Caco-2 (cell line): Measurements from ENCODE around the gene MRPS23. TPM values are rescaled to one million over a fixed set of nuclear protein-coding genes. Genes with fewer than 3 reads are reported as not detected.

Source experiments
- Bru-seq: library from RNA; stranded (reverse); fragments of 400-500 nt; gene quantifications from one replicate; lab custom pipeline; 2021; lab: Mats Ljungman, UMichigan
- BruChase-seq, 2 experiments: library from RNA; stranded (reverse); fragments of 400-500 nt; gene quantifications; one replicate each; lab custom pipeline; 2021; lab: Mats Ljungman, UMichigan
- BruUV-seq: library from RNA; stranded (reverse); fragments of 400-500 nt; replicated peaks from 2 replicates; lab custom pipeline; 2021; lab: Mats Ljungman, UMichigan
- CTCF ChIA-PET: fragments of 300-600 bp; sonication (Branson Sonifier 250); formaldehyde crosslinking; loops from one replicate; lab custom pipeline; 2022; ENCODE audit warnings: antibody characterized with exemption; lab: Charles Lee
- POLR2A ChIA-PET: fragments of 300-600 bp; sonication (Branson Sonifier 250); formaldehyde crosslinking; loops from one replicate; lab custom pipeline; 2022; ENCODE audit warnings: antibody characterized with exemption; lab: Charles Lee
- DNase-seq, 2 experiments: peaks; one replicate each; pipeline versions ENCODE4 v3.0.0 to v3.0.0-alpha.2; 2020 to 2022
- H3K27me3 ChIP-seq: replicated peaks from 2 replicates; pipeline ENCODE4 v1.6.0; 2011; ENCODE audit warnings: low read length; ENCODE audit not compliant: control insufficient read depth, insufficient read depth
- H3K36me3 ChIP-seq: 2 replicates; pipeline ENCODE4 v1.5.1; 2011; ENCODE audit warnings: low read length; ENCODE audit not compliant: control insufficient read depth, insufficient read depth
- H3K4me1 ChIP-seq: fragments of 250-450 bp; sonication (Bioruptor Pico); 2 replicates; pipeline ENCODE4 v1.5.1; 2020; ENCODE audit warnings: mild to moderate bottlenecking
- H3K4me3 ChIP-seq: 2 replicates; pipeline ENCODE4 v1.5.1; 2011; ENCODE audit warnings: low read depth, mild to moderate bottlenecking, control low read depth, low read length
- H3K9me3 ChIP-seq: fragments of 250-450 bp; sonication (Bioruptor Pico); 2 replicates; pipeline ENCODE4 v1.5.1; 2020; ENCODE audit warnings: mild to moderate bottlenecking, moderate library complexity
- H3K27ac Mint-ChIP-seq: one replicate; pipeline ENCODE4 v1.8.0; 2022; ENCODE audit warnings: mixed read lengths; ENCODE audit not compliant: unreplicated experiment
- H3K27me3 Mint-ChIP-seq: one replicate; pipeline ENCODE4 v1.8.0; 2022; ENCODE audit warnings: mixed read lengths; ENCODE audit not compliant: insufficient read depth, unreplicated experiment
- H3K36me3 Mint-ChIP-seq: one replicate; pipeline ENCODE4 v1.8.0; 2022; ENCODE audit warnings: mild to moderate bottlenecking, mixed read lengths; ENCODE audit not compliant: insufficient read depth, unreplicated experiment
- H3K4me1 Mint-ChIP-seq: one replicate; pipeline ENCODE4 v1.8.0; 2022; ENCODE audit warnings: low read depth, mixed read lengths; ENCODE audit not compliant: unreplicated experiment
- H3K4me3 Mint-ChIP-seq: one replicate; pipeline ENCODE4 v1.8.0; 2022; ENCODE audit warnings: mild to moderate bottlenecking, moderate library complexity, mixed read lengths; ENCODE audit not compliant: unreplicated experiment
- H3K9me3 Mint-ChIP-seq: one replicate; pipeline ENCODE4 v1.8.0; 2022; ENCODE audit warnings: mixed read lengths; ENCODE audit not compliant: unreplicated experiment
- CTCF ChIP-seq, 2 experiments: fragments of 200-600 bp in 1 of 2; IDR thresholded peaks; 1 replicate in 1 of 2; 2 replicates in 1 of 2; pipeline versions ENCODE4 v1.5.1 to v1.8.0; 2011 to 2022; ENCODE audit warnings: antibody characterized with exemption in 1 of 2, control low read depth in 1 of 2, inconsistent platforms in 1 of 2, low read depth in 1 of 2, low read length in 1 of 2, mild to moderate bottlenecking in 1 of 2, moderate library complexity in 1 of 2; ENCODE audit not compliant: insufficient read depth in 1 of 2, severe bottlenecking in 1 of 2, unreplicated experiment in 1 of 2
- intact Hi-C: fragments of 100-400 bp; cut with micrococcal nuclease; formaldehyde crosslinking; loops from one replicate; pipeline ENCODE4 v1.10.0; 2022; ENCODE audit not compliant: unreplicated experiment
- long read RNA-seq: library from polyadenylated mRNA; stranded (forward); transcript quantifications from one replicate; pipeline ENCODE4 v2.0.0, GENCODE V29; 2022
- total RNA-seq: library from RNA; stranded (reverse); gene quantifications from 2 replicates; pipeline ENCODE4 v1.2.3, GENCODE V29; 2022

MRPS23 gene
- total RNA-seq (72.9 and 75.1 TPM in 2 replicates), Bru-seq, nascent RNA (percentile 83 among the genes with signal in this experiment), BruChase-seq, experiment 1, labeled RNA remaining after a 2-hour chase (percentile 87 among the genes with signal in this experiment), BruChase-seq, experiment 2, labeled RNA remaining after a 6-hour chase (percentile 91 among the genes with signal in this experiment)
- long read RNA-seq, full-length matches to known transcripts = 110 of 120 reads
- long read RNA-seq, partial matches to known transcripts = 0 of 120 reads
- long read RNA-seq, other reads (novel, unspliced or antisense) = 10 of 120 reads

DNA sequence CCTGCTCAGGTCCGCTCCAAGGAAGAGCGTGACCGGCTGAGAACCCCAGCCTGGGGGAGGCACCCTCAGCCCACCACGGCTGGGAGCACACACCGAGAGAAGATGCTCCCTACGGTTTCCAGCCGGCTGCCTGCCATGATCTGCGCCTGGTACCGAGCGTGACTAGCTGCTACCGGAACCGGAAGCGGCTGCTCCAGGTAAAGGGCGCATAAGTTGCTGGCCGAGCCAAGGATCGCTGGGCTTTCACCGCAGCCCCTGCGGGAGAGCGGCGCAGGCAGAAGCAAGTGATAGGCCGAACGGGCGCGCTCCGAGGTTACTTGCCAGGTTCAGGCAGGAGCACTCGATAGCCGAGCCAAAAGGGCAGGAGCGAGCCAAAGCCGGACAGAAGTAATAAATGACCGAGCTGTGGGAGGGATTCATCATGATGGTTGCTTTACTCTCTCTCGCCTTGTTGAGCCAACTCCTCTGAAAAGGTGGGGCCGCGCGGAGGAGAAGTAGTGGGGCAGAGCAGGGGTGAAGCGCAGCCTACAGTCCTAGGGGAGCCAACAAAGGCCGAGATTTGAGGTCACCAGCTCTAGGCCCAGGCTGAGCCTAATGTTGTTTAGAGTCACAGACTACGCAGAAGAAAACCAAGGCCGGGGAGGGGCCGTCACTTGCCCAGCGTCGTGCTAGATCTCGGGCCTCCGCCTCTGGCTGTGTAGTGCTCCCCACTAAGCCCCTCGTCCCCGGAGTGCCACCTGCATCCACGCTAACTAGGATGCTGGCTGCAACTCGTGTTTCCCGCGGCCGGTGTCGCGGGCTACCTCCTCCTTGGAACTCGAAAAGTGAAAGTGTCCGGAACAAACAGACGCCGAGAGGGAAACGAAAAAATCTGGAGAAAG is at the start of gene MRPS23:
MRPS23 (minus strand) TSS at position 171 of the 881 bp plus-strand sequence; CDS start at position 137, 34 bp downstream.
- BruUV-seq = TSS peak; percentile 80
- no peaks in the 10 kb centered on the region for H3K36me3 ChIP-seq
- H3K4me1 ChIP-seq = peaks cover 20% of the 10 kb centered on the region
- peaks cover 38% of the 10 kb centered on the region for H3K36me3 Mint-ChIP-seq
- H3K9me3 Mint-ChIP-seq = no peaks in the 10 kb centered on the region
- H3K4me3 Mint-ChIP-seq = peak within 1 kb of the TSS; percentile 92
- peak within 1 kb of the TSS; percentile 94 for H3K27ac Mint-ChIP-seq
- DNase-seq = peak; percentile 98 to 99
- peaks cover 31% of the 10 kb centered on the region for H3K4me1 Mint-ChIP-seq
- ChIA-PET POLR2A (interaction anchor here (0.7 to 1.2 kb wide), 9 partner anchors 10 to 328 kb away, joined by 3 to 9 read pairs (median 3); partner anchors contain the start of gene SRSF1), CTCF (interaction anchor here (1.0 to 1.5 kb wide), 6 partner anchors 10 to 252 kb away, joined by 3 to 10 read pairs (median 4); partner anchors contain the start of gene SRSF1)
- H3K27me3 ChIP-seq = no peaks in the 10 kb centered on the region
- no peaks in the 10 kb centered on the region for H3K9me3 ChIP-seq
- intact Hi-C loops = loop anchor here (2.0 kb wide), 1 partner anchor 145 kb away; no protein-coding TSS in a partner anchor
- no peaks in the 10 kb centered on the region for H3K27me3 Mint-ChIP-seq
- no peak for TF ChIP-seq CTCF (IDR thresholded peaks at IDR 0.05; ENCODE audit: insufficient read depth in 1 of 2, low read depth in 1 of 2, low read length in 1 of 2, severe bottlenecking in 1 of 2, unreplicated experiment in 1 of 2)
- peak within 1 kb of the TSS; percentile 84 for H3K4me3 ChIP-seq

DNA sequence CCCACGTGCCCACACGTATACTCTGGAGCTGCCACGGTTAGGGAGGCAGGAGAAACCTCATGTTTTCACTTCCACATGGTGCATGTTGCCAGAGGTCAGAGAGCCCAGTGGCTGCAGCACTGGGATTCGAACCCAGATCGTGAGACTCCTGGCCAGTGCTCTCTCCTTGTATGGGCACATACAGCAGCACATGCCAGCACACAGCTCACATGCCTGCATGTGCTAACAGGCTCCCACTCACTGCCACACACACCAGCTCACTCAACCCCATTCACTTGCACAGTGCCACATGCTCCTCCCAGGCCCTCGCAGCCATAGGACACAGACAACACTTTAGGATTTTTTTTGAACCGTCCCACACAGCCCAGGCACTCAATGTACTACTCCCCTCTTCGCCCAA is 49.5 kb upstream of the MRPS23 start:
- CTCF ChIA-PET = interaction anchor here (0.8 to 1.8 kb wide), 8 partner anchors 10 to 49 kb away, joined by 3 to 6 read pairs (median 4); no protein-coding TSS in a partner anchor
- Histone ChIP-seq H3K27me3 (no peaks in the 10 kb centered on the region), H3K4me1 (peaks cover 67% of the 10 kb centered on the region), H3K36me3 (no peaks in the 10 kb centered on the region), H3K4me3 (no peak overlapping the region), H3K9me3 (no peaks in the 10 kb centered on the region)
- intact Hi-C loops = no loop called here
- DNase-seq = no peak
- POLR2A ChIA-PET = interaction anchor here (0.5 to 1.0 kb wide), 2 partner anchors 38 to 184 kb away, joined by 3 read pairs; no protein-coding TSS in a partner anchor
- TF ChIP-seq CTCF (IDR thresholded peaks at IDR 0.05; ENCODE audit: insufficient read depth in 1 of 2, low read depth in 1 of 2, low read length in 1 of 2, severe bottlenecking in 1 of 2, unreplicated experiment in 1 of 2) = no peak
- Mint-ChIP-seq H3K4me3 (no peak overlapping the region), H3K4me1 (peaks cover 48% of the 10 kb centered on the region), H3K9me3 (no peaks in the 10 kb centered on the region), H3K36me3 (peaks cover 16% of the 10 kb centered on the region), H3K27me3 (no peaks in the 10 kb centered on the region), H3K27ac (peak overlapping the region; percentile 87)
- no TSS peak for BruUV-seq
